OCI-LY3 (cell line): ENCODE data around the gene DHRSX.

Experiments
- CTCF ChIP-seq: fragments of 200-600, 300-600 bp; sonication (generic); IDR thresholded peaks from 2 replicates; pipeline ENCODE4 v1.5.1; 2014; ENCODE audit warnings: antibody characterized with exemption, low read length, low read depth
- EZH2phosphoT487 ChIP-seq: fragments of 200-600 bp; shearing (Covaris generic); IDR thresholded peaks from 2 replicates; pipeline ENCODE4 v1.6.1; 2018; ENCODE audit warnings: antibody characterized with exemption, mixed run types, low read depth

DNA sequence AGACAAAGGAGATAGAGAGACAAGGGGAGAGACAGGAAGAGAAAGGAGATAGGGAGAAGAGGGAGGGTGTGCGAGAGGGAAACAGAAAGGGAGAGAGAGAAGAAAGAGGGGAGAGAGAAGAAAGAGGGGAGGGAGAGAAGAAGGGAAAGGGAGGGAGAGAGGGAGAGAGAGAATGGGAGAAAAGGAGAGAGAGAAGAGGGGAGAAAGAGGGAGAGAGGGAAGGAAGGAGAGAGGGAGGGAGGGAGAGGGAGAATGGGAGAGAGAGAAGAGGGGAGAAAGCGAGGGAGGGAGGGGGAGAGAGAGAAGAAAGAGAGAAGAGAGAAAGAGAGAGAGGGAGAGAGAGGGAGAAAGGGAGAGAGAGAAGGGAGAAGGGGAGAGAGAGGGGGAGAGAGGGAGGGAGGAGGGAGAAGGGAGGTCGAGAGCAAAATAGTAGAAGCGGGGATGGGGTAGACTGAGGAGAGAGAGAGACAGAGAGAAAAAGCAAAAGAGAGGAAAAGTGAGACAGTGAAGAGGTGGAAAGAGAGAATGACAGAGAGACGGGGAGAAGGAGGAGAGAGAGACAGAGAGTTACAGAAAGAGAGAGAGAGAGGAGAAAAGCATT is 218.2 kb downstream of the DHRSX start:
- TF ChIP-seq CTCF (no peak), EZH2phosphoT487 (no peak)
